Esophagus muscularis mucosa (tissue), 4 donors: ENCODE measurements around the gene ATAD3B. TPM values are rescaled to one million over a fixed set of nuclear protein-coding genes. Genes with fewer than 3 reads are reported as not detected.
"Not testable (repeated sequence)": the region's sequence is repeated elsewhere in the genome, so short reads cannot be mapped to it uniquely, and the experiment has no call there.

Experiments
- DNase-seq: peaks from one replicate; pipeline ENCODE4 v3.0.0-alpha.2; 2017; ENCODE audit errors: extremely low spot score
- H3K27ac ChIP-seq, 4 donors: fragments of 200-600 bp; sonication (generic); replicated peaks in 1 of 4; 1 replicate in 3 of 4; 2 replicates in 1 of 4; pipeline ENCODE4 v1.5.1; 2016 to 2019; ENCODE audit warnings: mild to moderate bottlenecking in 1 of 4
- H3K27me3 ChIP-seq, 4 donors: fragments of 200-600 bp; sonication (generic); one replicate each; pipeline versions ENCODE4 v1.5.1 to v1.6.0; 2016 to 2019
- H3K36me3 ChIP-seq, 4 donors: fragments of 200-600 bp; sonication (generic); one replicate each; pipeline ENCODE4 v1.5.1; 2016 to 2019
- H3K4me1 ChIP-seq, 4 donors: fragments of 200-600 bp; sonication (generic); one replicate each; pipeline ENCODE4 v1.5.1; 2016 to 2019
- H3K4me3 ChIP-seq, 4 donors: fragments of 200-600 bp; sonication (generic); 1 replicate in 2 of 4; 2 replicates in 2 of 4; pipeline ENCODE4 v1.5.1; 2016 to 2019; ENCODE audit warnings: mild to moderate bottlenecking in 4 of 4, moderate library complexity in 1 of 4
- H3K9me3 ChIP-seq, 4 donors: fragments of 200-600 bp; sonication (generic); 1 replicate in 3 of 4; 2 replicates in 1 of 4; pipeline ENCODE4 v1.5.1; 2016 to 2019
- CTCF ChIP-seq, 3 experiments: fragments of 200-600 bp in 2 of 3; fragments of 450-650 bp in 1 of 3; sonication (generic) in 2 of 3; IDR thresholded peaks; one replicate each; pipeline ENCODE4 v1.5.1; 2017 to 2019; ENCODE audit warnings: antibody characterized with exemption in 3 of 3, mild to moderate bottlenecking in 2 of 3, moderate library complexity in 1 of 3
- EP300 ChIP-seq: sonication (generic); formaldehyde crosslinking; IDR thresholded peaks from one replicate; pipeline ENCODE4 v1.6.1; 2017; ENCODE audit warnings: antibody characterized with exemption
- POLR2A ChIP-seq: fragments of 450-650 bp; IDR thresholded peaks from one replicate; pipeline ENCODE4 v1.6.1; 2017; ENCODE audit warnings: antibody characterized with exemption, moderate library complexity, mild to moderate bottlenecking, low read depth
- POLR2AphosphoS5 ChIP-seq, 2 donors: sonication (generic); formaldehyde crosslinking; IDR thresholded peaks; one replicate each; pipeline ENCODE4 v1.6.1; 2017; ENCODE audit warnings: antibody characterized with exemption in 2 of 2
- WGBS: methylation state at CpG from one replicate; pipeline ENCODE4 v1.1.5; 2018; 5-methylcytosine and 5-hydroxymethylcytosine counted together
- intact Hi-C: fragments of 100-400 bp; cut with DNase I; formaldehyde crosslinking; loops from one replicate; pipeline ENCODE4 v1.15.1; 2023
- total RNA-seq, 4 donors: library from RNA; depleted of rRNA; stranded (reverse); fragments of >200 nt; gene quantifications; one replicate each; pipeline versions ENCODE4 v1.1.0 to v1.2.1, GENCODE V29; 2016

Gene ATAD3B
- total RNA-seq, 4 donors from 2014 or later: 9.7 to 14.9 (median 10.0) TPM

DNA sequence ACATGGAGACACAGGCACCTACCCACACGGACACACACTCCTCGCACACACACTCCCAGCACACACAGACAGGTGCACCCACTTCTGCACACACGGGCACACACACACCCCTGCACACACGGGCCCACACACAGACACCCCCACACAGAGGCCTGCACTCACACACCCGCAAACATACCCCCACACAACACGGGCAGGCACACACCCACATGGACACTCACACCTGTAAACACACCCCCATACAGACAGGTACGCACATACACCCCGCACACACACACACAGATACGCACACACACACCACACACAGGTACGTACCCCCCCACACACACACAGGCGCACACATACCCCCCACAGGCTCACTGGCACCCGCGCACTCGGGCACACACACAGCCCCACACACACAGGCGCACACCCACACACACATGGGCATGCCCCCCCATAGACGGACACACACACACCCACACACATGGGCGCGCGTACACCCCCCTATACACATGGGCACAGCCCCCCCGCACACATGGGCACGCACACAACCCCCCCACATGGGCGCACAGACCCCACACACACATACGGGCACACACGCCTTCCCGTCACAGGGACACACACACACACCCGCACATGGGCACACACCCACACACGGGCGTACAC is 46.5 kb downstream of the ATAD3B start:
- no peak for DNase-seq
- peaks cover 0 to 7% (median 6%) of the 10 kb centered on the region in 4 donors for H3K4me1 ChIP-seq
- H3K27ac ChIP-seq: no peak overlapping the region
- H3K4me3 ChIP-seq: no peak overlapping the region
- intact Hi-C loops: no loop called here
- 88% methylated on average over 22 of the region's 28 CpGs for WGBS
- H3K36me3 ChIP-seq: peaks cover 8 to 69% (median 56%) of the 10 kb centered on the region in 4 donors
- TF ChIP-seq POLR2AphosphoS5 (IDR thresholded peaks at IDR 0.05) (no peak), CTCF (IDR thresholded peaks at IDR 0.05) (no peak), POLR2A (no peak), EP300 (no peak)
- no peaks in the 10 kb centered on the region for H3K27me3 ChIP-seq
- no peaks in the 10 kb centered on the region for H3K9me3 ChIP-seq

GRCh38 chr1:1518621-1519007 is 47.0 kb downstream of the ATAD3B start:
- H3K27me3 ChIP-seq, H3K9me3 ChIP-seq, H3K4me1 ChIP-seq, intact Hi-C loops, H3K4me3 ChIP-seq, DNase-seq, H3K27ac ChIP-seq: not testable (repeated sequence)
- WGBS: 96% methylated on average over 19 of the region's 19 CpGs
- peaks cover 8 to 74% (median 62%) of the 10 kb centered on the region in 4 donors for H3K36me3 ChIP-seq

DNA sequence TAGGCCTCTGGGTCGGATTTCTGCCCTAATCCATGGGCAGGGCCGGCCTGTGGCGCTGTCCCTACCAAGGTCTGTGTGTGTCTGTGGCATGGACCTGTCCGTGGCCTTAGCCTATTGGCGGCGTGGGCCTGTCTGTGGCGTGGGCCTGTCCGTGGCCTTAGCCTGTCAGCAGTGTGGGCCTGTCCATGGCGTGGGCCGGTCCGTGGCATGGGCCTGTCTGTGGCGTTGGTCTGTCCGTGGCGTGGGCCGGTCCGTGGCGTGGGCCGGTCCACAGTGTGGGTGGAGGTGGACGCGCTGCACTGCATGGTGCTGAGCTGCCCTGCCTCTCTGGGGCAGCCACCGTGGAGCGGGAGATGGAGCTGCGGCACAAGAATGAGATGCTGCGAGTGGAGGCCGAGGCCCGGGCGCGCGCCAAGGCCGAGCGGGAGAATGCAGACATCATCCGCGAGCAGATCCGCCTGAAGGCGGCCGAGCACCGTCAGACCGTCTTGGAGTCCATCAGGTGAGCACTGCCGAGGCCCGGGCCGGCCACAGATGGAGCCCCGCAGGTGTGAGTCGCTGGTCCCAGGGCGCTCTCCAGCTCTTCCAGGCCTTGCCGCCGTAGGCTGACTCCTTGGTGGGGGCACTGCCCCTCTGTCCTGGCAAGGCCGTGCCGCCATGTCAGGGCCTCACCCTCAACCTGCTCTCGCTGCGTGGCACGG is 48.4 kb downstream of the ATAD3B start:
- H3K4me3 ChIP-seq, DNase-seq, H3K4me1 ChIP-seq, H3K9me3 ChIP-seq, H3K27me3 ChIP-seq, H3K27ac ChIP-seq, intact Hi-C loops: not testable (repeated sequence)
- peaks cover 8 to 78% (median 66%) of the 10 kb centered on the region in 4 donors for H3K36me3 ChIP-seq
- 98% methylated on average over 30 of the region's 51 CpGs for WGBS

- no peaks in the 10 kb centered on the region for H3K27me3 ChIP-seq
- no peaks in the 10 kb centered on the region for H3K9me3 ChIP-seq
- no peaks in the 10 kb centered on the region for H3K4me1 ChIP-seq
- no peak for TF ChIP-seq EP300
- TF ChIP-seq POLR2A: no peak
- TF ChIP-seq POLR2AphosphoS5 (IDR thresholded peaks at IDR 0.05): no peak
- TF ChIP-seq CTCF (IDR thresholded peaks at IDR 0.05): no peak
- no peak for DNase-seq
- H3K4me3 ChIP-seq: no peak overlapping the region
- H3K27ac ChIP-seq: no peak overlapping the region
- WGBS: 94% methylated on average over 17 of the region's 19 CpGs
- H3K36me3 ChIP-seq: peaks cover 8 to 80% (median 70%) of the 10 kb centered on the region in 4 donors
- intact Hi-C loops: no loop called here
Observed at GRCh38 chr1:1521331-1521730, 49.8 kb downstream of the ATAD3B start.

DNA sequence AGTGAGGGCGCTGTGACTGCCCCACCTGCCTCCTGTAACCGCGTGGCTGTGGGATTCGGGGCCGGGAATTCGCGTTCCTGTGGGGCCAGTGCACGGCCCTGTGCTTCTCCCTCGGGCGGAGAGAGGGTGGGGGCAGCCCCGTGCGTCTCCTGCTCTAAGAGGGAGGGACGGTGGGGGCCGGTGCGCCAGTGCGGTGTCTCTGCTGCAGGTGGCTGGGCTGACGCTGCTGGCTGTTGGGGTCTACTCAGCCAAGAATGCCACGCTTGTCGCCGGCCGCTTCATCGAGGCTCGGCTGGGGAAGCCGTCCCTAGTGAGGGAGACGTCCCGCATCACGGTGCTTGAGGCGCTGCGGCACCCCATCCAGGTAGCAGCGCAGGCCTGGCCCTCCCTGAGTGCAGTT is 51.0 kb downstream of the ATAD3B start:
- intact Hi-C loops, H3K4me3 ChIP-seq, H3K4me1 ChIP-seq, H3K27me3 ChIP-seq, H3K9me3 ChIP-seq, H3K27ac ChIP-seq, DNase-seq: not testable (repeated sequence)
- H3K36me3 ChIP-seq: peaks cover 8 to 82% (median 72%) of the 10 kb centered on the region in 4 donors
- WGBS: 92% methylated on average over 10 of the region's 30 CpGs

DNA sequence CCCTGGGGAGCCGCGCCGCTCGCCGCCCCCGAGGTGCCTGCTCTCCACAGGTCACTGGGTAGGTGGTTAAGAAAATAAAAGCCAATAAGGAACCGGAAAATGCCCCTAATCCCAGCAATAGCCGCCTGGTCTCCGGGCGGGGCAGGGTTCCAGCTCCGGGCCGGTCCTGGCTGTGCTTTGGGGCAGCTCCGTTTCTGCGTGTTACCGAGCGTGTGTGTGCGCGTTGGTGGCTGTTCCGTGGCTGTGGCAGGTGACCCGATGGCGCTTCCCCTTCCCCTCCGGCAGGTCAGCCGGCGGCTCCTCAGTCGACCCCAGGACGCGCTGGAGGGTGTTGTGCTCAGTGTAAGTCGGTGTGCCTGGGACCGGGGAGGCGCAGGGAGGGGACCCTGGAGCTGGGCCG is 51.7 kb downstream of the ATAD3B start:
- peaks cover 8 to 82% (median 71%) of the 10 kb centered on the region in 4 donors for H3K36me3 ChIP-seq
- WGBS: 93% methylated on average over 10 of the region's 31 CpGs
- intact Hi-C loops: not testable (repeated sequence)

GRCh38 chr1:1523651-1524050 is 52.1 kb downstream of the ATAD3B start:
- H3K27ac ChIP-seq, H3K4me1 ChIP-seq, H3K4me3 ChIP-seq, DNase-seq, intact Hi-C loops, H3K27me3 ChIP-seq, H3K9me3 ChIP-seq: not testable (repeated sequence)
- 97% methylated on average over 5 of the region's 17 CpGs for WGBS
- H3K36me3 ChIP-seq: peaks cover 9 to 82% (median 71%) of the 10 kb centered on the region in 4 donors

More for the DNA sequence above, 51.7 kb downstream of the ATAD3B start:
- not testable (repeated sequence) for H3K27me3 ChIP-seq, H3K4me1 ChIP-seq, H3K27ac ChIP-seq, H3K4me3 ChIP-seq, H3K9me3 ChIP-seq, DNase-seq

GRCh38 chr1:1524750-1525383 is 53.3 kb downstream of the ATAD3B start:
- H3K4me3 ChIP-seq, H3K27ac ChIP-seq, DNase-seq, H3K27me3 ChIP-seq, intact Hi-C loops, H3K9me3 ChIP-seq, H3K4me1 ChIP-seq: not testable (repeated sequence)
- 93% methylated on average over 19 of the region's 30 CpGs for WGBS
- peaks cover 18 to 88% (median 77%) of the 10 kb centered on the region in 4 donors for H3K36me3 ChIP-seq

DNA sequence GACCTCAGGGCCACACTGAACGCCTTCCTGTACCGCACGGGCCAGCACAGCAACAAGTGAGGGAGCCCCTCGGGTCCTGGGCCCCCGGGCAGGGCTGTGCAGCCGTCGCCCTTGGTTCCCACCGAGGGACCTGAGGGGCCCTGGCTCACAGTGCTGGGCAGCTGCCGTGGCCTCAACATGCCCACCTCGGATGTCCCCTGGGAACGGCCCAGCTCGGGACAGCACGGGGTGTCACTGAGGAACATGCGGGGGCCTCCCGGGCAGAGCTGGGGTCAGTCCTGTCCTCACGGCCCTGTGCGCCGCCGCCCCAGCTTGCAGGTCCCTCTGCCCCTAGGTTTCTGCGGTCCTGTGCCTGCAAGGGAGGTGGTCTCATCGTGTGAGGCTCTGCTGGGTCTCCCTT is 54.9 kb downstream of the ATAD3B start:
- H3K9me3 ChIP-seq, H3K4me3 ChIP-seq, DNase-seq, H3K27ac ChIP-seq, intact Hi-C loops, H3K27me3 ChIP-seq, H3K4me1 ChIP-seq: not testable (repeated sequence)
- WGBS: no CpG with 5 or more reads among the region's 21 CpGs
- peaks cover 11 to 77% (median 64%) of the 10 kb centered on the region in 4 donors for H3K36me3 ChIP-seq
